MCF 10A (cell line): Measurements from ENCODE around the gene UROS. TPM values are rescaled to one million over a fixed set of nuclear protein-coding genes. Genes with fewer than 3 reads are reported as not detected.

Experiments
- BruUV-seq: library from RNA; stranded (reverse); fragments of 400-500 nt; replicated peaks from 2 replicates; lab custom pipeline; 2021; lab: Mats Ljungman, UMichigan
- CTCF ChIA-PET: fragments of 300-600 bp; sonication (Branson Sonifier 250); formaldehyde crosslinking; extraction: SDS; loops from one replicate; lab custom pipeline; 2021; ENCODE audit warnings: antibody characterized with exemption, inconsistent platforms; lab: Yijun Ruan, JAX
- POLR2A ChIA-PET: fragments of 300-600, 350-650 bp; sonication (Branson Sonifier 250); formaldehyde crosslinking; extraction: SDS; loops from one replicate; lab custom pipeline; 2020; ENCODE audit warnings: antibody characterized with exemption, inconsistent platforms; lab: Yijun Ruan, JAX
- DNase-seq: peaks from one replicate; pipeline ENCODE4 v3.0.0-alpha.2; 2018; ENCODE audit not compliant: unreplicated experiment
- H3K27ac Mint-ChIP-seq: one replicate; pipeline ENCODE4 v1.8.0; 2022; ENCODE audit warnings: mild to moderate bottlenecking, low read depth, mixed read lengths; ENCODE audit not compliant: unreplicated experiment
- H3K27me3 Mint-ChIP-seq: one replicate; pipeline ENCODE4 v1.8.0; 2022; ENCODE audit warnings: mixed read lengths; ENCODE audit not compliant: insufficient read depth, unreplicated experiment
- H3K36me3 Mint-ChIP-seq: one replicate; pipeline ENCODE4 v1.8.0; 2022; ENCODE audit warnings: mild to moderate bottlenecking, moderate library complexity, mixed read lengths; ENCODE audit not compliant: insufficient read depth, unreplicated experiment
- H3K4me1 Mint-ChIP-seq: one replicate; pipeline ENCODE4 v1.8.0; 2022; ENCODE audit warnings: mixed read lengths; ENCODE audit not compliant: insufficient read depth, unreplicated experiment
- H3K4me3 Mint-ChIP-seq: one replicate; pipeline ENCODE4 v1.8.0; 2022; ENCODE audit warnings: mild to moderate bottlenecking, moderate library complexity, mixed read lengths; ENCODE audit not compliant: unreplicated experiment
- H3K9me3 Mint-ChIP-seq: one replicate; pipeline ENCODE4 v1.8.0; 2022; ENCODE audit warnings: mixed read lengths; ENCODE audit not compliant: unreplicated experiment
- CTCF ChIP-seq: fragments of 200-600 bp; IDR thresholded peaks from one replicate; pipeline ENCODE4 v1.8.0; 2022; ENCODE audit warnings: antibody characterized with exemption, mild to moderate bottlenecking; ENCODE audit not compliant: unreplicated experiment
- intact Hi-C: fragments of 100-400 bp; cut with micrococcal nuclease; formaldehyde crosslinking; loops from 2 replicates; pipeline ENCODE4 v1.14.1; 2022
- total RNA-seq: library from RNA; stranded (reverse); gene quantifications from 2 replicates; pipeline ENCODE4 v1.2.3, GENCODE V29; 2022

Gene UROS
- total RNA-seq, 1 experiment from 2014 or later: 64.4 TPM

DNA sequence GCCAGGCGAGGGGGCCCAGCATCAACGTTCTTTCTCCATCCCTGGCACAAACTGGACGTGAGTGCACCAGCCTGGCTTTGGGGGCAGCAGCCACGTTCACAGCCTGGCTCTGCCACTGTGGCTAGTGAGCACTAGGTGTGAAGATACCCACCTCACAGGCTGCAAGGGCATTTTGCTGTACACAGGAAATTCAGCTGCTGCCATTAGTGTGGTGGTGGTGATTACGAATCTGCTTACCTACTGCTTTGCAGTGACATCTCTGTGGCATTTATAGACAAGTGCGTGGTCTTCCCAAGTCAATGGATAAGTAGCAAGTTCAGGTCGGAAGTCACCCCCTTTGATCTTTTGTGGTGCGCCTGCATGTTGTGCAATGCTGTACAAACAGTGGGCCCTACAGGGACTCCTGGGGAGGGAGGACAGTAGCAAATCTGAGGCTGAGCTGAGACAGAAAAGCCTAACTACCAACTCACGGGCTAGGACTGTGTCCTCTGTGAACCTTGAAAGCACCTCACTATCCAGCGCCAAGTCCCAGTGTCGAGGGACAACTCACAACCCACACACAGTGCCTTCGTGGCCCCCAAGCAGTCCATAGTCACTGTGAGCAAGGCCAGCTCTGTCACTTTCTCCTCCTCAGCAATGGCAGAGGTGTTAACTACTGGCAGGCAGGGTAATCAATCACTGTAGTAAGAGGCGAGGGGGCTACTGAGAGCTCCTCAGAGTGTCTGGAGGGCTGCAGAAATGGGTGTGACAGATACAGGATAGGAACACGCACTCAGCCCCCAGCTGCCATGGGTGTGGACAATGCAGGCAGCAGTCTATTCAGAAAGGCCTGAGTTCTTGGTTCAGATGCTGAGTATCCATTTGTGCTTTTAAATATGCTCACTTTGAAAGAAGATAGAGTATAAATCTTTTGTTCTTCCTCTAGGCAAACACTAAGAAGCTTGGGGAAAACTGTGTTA is 30.4 kb downstream of the UROS start:
- ChIA-PET CTCF (no interaction called here), POLR2A (interaction anchor here (0.6 to 0.7 kb wide), 2 partner anchors 21 to 63 kb away, joined by 3 read pairs; no protein-coding TSS in a partner anchor)
- no peak for TF ChIP-seq CTCF
- H3K36me3 Mint-ChIP-seq: peaks cover 56% of the 10 kb centered on the region
- intact Hi-C loops: no loop called here
- H3K27me3 Mint-ChIP-seq: no peaks in the 10 kb centered on the region
- DNase-seq: no peak
- H3K9me3 Mint-ChIP-seq: no peaks in the 10 kb centered on the region
- H3K27ac Mint-ChIP-seq: no peak overlapping the region
- no peak overlapping the region for H3K4me3 Mint-ChIP-seq
- BruUV-seq: no TSS peak
- H3K4me1 Mint-ChIP-seq: no peaks in the 10 kb centered on the region

DNA sequence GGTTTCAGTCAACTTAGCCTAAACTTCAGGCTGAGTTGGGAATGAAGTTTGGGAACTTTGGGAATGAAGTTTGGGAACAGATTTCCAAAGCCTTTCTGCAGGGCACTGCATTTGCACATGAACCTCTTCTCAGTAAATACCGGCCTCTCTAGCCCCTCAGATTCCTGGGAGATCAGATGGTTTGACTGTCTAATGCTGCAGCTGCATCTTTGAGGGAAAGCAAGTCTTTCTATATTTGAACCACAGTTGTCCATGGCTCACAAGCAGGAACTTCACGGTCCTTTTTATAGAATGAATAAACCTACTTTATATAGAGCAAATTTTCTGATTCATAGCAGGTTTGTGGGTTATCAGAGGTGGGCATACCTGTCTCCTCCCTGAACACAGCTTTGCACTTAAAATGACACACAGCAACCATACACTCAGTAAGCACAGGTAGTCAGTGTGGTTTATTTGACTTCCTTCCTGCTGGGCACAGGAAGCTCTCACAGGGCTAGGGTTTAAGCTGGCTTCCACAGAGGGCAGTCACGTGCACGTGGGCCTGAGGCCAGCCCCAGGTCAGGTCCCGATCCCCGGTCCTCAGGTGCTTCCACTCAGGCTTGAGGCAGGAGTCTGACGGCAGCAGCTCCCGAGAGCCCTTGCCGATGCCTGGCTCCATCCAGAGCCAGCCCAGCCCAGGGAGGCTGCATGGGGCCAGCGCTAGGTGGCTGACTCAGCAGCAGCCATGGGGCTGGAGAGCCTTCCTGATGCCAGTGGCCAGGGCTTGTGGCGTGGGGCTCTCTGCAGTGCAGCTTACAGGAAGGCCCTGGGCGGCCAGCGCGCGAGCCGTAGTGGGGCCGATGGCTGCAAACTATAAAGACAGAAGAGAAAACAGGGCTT is 34.7 kb downstream of the UROS start:
- Mint-ChIP-seq H3K4me1 (no peaks in the 10 kb centered on the region), H3K27me3 (no peaks in the 10 kb centered on the region), H3K9me3 (no peaks in the 10 kb centered on the region), H3K36me3 (peaks cover 44% of the 10 kb centered on the region), H3K27ac (no peak overlapping the region), H3K4me3 (no peak overlapping the region)
- ChIA-PET CTCF (no interaction called here), POLR2A (interaction anchor here (0.5 kb wide), 1 partner anchor 37 kb away, joined by 3 read pairs; no protein-coding TSS in a partner anchor)
- no peak for DNase-seq
- intact Hi-C loops: no loop called here
- no peak for TF ChIP-seq CTCF
- BruUV-seq: no TSS peak

DNA sequence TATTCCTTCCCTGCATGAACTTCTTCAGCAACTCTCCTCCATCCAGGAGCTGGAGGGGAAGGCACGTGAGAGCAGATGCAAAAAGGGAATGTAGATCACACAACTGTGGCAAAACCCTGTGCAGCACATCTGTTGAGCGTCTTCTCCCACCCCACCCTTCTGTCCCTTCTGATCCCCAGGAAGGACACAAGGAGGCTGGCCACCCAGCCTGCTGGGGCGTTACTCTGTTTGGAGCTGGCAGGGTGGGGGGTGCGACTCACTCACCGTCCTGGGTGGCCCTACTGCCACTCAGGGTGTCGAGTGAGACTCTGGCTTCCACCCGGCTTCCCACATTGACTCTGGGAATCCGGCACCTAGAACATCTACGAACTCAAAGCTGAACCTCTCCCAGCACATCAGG is 37.3 kb downstream of the UROS start:
- Mint-ChIP-seq H3K27me3 (no peaks in the 10 kb centered on the region), H3K36me3 (peaks cover 24% of the 10 kb centered on the region), H3K9me3 (no peaks in the 10 kb centered on the region), H3K4me1 (no peaks in the 10 kb centered on the region), H3K27ac (no peak overlapping the region), H3K4me3 (no peak overlapping the region)
- no TSS peak for BruUV-seq
- CTCF ChIA-PET: interaction anchor here (1.4 kb wide), 1 partner anchor 58 kb away, joined by 5 read pairs; no protein-coding TSS in a partner anchor
- TF ChIP-seq CTCF: no peak
- intact Hi-C loops: no loop called here
- DNase-seq: no peak
- POLR2A ChIA-PET: interaction anchor here (0.9 kb wide), 1 partner anchor 870 kb away, joined by 3 read pairs; no protein-coding TSS in a partner anchor
